NCI-H510A (cell line): ENCODE measurements around the gene ANKRD36C.
"Not testable (repeated sequence)": the region's sequence is repeated elsewhere in the genome, so short reads cannot be mapped to it uniquely, and the experiment has no call there.

Experiments used
- DNase-seq: peaks from one replicate; lab custom pipeline; 2025; lab: John Stamatoyannopoulos, UW

The ANKRD36C gene

GRCh38 chr2:96006248-96006647, 14.6 kb upstream of the ANKRD36C start:
- not testable (repeated sequence) for DNase-seq

- DNase-seq: not testable (repeated sequence)
These were observed 1.1 kb upstream of the ANKRD36C start for GRCh38 chr2:95992520-95993272.

GRCh38 chr2:95992102-95992501, 478 bp upstream of the ANKRD36C start:
- DNase-seq: not testable (repeated sequence)

GRCh38 chr2:95990884-95991283, 740 bp downstream of the ANKRD36C start:
- DNase-seq: not testable (repeated sequence)

- DNase-seq: not testable (repeated sequence)
These were observed 40.0 kb downstream of the ANKRD36C start for GRCh38 chr2:95951662-95952061.

GRCh38 chr2:95948039-95948438, 43.6 kb downstream of the ANKRD36C start:
- DNase-seq: not testable (repeated sequence)

- not testable (repeated sequence) for DNase-seq
These were observed 51.7 kb downstream of the ANKRD36C start for GRCh38 chr2:95939947-95940346.

GRCh38 chr2:95930740-95931139, 60.9 kb downstream of the ANKRD36C start:
- DNase-seq: not testable (repeated sequence)

GRCh38 chr2:95917007-95917406, 74.6 kb downstream of the ANKRD36C start:
- DNase-seq: not testable (repeated sequence)

GRCh38 chr2:95915131-95915530, 76.5 kb downstream of the ANKRD36C start:
- DNase-seq: not testable (repeated sequence)

GRCh38 chr2:95911431-95911830, 80.2 kb downstream of the ANKRD36C start:
- not testable (repeated sequence) for DNase-seq

GRCh38 chr2:95894443-95894842, 97.2 kb downstream of the ANKRD36C start:
- DNase-seq: not testable (repeated sequence)

- not testable (repeated sequence) for DNase-seq
These were observed 123.7 kb downstream of the ANKRD36C start for GRCh38 chr2:95867929-95868328.

GRCh38 chr2:95867047-95867677, 124.5 kb downstream of the ANKRD36C start:
- not testable (repeated sequence) for DNase-seq

- DNase-seq: not testable (repeated sequence)
These were observed 129.5 kb downstream of the ANKRD36C start for GRCh38 chr2:95862121-95862520.

GRCh38 chr2:95836151-95836550, 155.5 kb downstream of the ANKRD36C start:
- no peak for DNase-seq

GRCh38 chr2:95834077-95835013, 157.3 kb downstream of the ANKRD36C start:
- DNase-seq: not testable (repeated sequence)

- not testable (repeated sequence) for DNase-seq
These were observed 167.4 kb downstream of the ANKRD36C start for GRCh38 chr2:95824218-95824617.

- not testable (repeated sequence) for DNase-seq
These were observed 174.1 kb downstream of the ANKRD36C start for GRCh38 chr2:95817521-95817920.

GRCh38 chr2:95813311-95813710, 178.3 kb downstream of the ANKRD36C start:
- not testable (repeated sequence) for DNase-seq

GRCh38 chr2:95799892-95800291, 191.7 kb downstream of the ANKRD36C start:
- no peak for DNase-seq
